ENCODE results near the gene DISP2.
A peak's percentile ranks its signal among the peaks of the same experiment; 100 is the strongest.

DISP2 gene

DNA sequence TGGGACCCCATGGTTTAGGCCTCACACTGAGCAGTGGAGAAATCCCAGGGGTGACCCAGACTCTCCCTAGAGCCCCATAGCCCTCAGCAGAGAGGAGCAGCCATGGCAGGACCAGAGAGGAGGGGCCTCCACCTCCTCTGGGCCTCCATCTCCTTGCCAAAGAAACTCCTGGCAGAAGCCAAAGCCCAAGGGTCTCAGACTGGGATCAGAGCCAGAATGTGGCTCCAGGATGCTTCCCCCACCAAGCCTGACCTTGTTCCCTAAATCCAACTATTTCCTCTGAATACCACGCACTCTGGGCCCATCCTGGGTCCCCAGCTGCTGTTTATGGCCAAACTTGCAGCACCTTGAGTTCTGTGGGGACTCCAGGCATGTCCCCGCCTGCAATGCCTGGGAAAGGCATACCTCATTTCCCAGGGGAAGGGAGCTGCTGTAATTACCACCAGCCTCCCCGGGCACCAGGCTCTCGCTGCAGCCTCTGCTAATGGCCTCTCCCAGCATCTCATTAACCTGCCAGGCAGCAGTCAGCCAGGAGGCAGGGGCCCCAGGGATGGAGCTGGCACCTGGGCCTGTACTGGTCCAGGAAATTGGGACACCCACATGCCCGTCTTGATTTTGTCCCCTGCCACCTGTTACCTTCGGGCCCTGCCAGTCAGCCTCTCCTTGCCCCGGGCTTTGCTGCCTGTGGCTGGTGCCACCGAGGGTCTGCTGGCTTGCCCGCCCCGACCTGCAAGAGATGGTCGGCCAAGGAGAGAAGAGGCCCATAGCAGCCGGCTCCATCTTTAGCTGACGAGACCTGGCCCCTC lies 21.9 kb upstream of the DISP2 start (continued):
- TF ChIP-seq ZNF514 (tag by site-specific recombination; IDR thresholded peaks at IDR 0.05) (no peak), ZBTB1 (tag by site-specific recombination; IDR thresholded peaks at IDR 0.05) (no peak), ZFP41 (tag by site-specific recombination; IDR thresholded peaks at IDR 0.05; ENCODE audit: borderline replicate concordance) (no peak), KLF10 (tag by site-specific recombination; IDR thresholded peaks at IDR 0.05) (no peak), ZNF658 (tag by site-specific recombination; IDR thresholded peaks at IDR 0.05) (no peak), ZNF707 (tag by site-specific recombination; IDR thresholded peaks at IDR 0.05) (no peak), ZNF677 (tag by site-specific recombination; IDR thresholded peaks at IDR 0.05) (no peak), REPIN1 (tag by site-specific recombination; IDR thresholded peaks at IDR 0.05; ENCODE audit: low read depth) (no peak), ZNF791 (tag by site-specific recombination; IDR thresholded peaks at IDR 0.05) (no peak), WT1 (tag by site-specific recombination; IDR thresholded peaks at IDR 0.05) (peak; percentile 38; the same call in 1 of the 2 replicates), ZNF660 (tag by site-specific recombination; IDR thresholded peaks at IDR 0.05) (no peak), ZXDB (tag by site-specific recombination; IDR thresholded peaks at IDR 0.05) (no peak), CTCF (tag by site-specific recombination; IDR thresholded peaks at IDR 0.05) (no peak), SP3 (tag by site-specific recombination; IDR thresholded peaks at IDR 0.05) (no peak), ZNF560 (tag by site-specific recombination; IDR thresholded peaks at IDR 0.05; ENCODE audit: borderline replicate concordance) (no peak), ZNF169 (tag by site-specific recombination; IDR thresholded peaks at IDR 0.05) (no peak), ELK4 (IDR thresholded peaks at IDR 0.05; ENCODE audit: borderline replicate concordance, low read depth, low read length) (no peak), ZFP3 (tag by site-specific recombination; IDR thresholded peaks at IDR 0.05; ENCODE audit: low read depth) (no peak), ZNF501 (tag by site-specific recombination; IDR thresholded peaks at IDR 0.05) (no peak), ZNF16 (tag by site-specific recombination; IDR thresholded peaks at IDR 0.05; ENCODE audit: low read depth) (no peak), PRDM10 (tag by site-specific recombination; IDR thresholded peaks at IDR 0.05) (peak; percentile 87), ZNF133 (tag by site-specific recombination; IDR thresholded peaks at IDR 0.05) (no peak)
- TF ChIP-seq, protein P1, sequence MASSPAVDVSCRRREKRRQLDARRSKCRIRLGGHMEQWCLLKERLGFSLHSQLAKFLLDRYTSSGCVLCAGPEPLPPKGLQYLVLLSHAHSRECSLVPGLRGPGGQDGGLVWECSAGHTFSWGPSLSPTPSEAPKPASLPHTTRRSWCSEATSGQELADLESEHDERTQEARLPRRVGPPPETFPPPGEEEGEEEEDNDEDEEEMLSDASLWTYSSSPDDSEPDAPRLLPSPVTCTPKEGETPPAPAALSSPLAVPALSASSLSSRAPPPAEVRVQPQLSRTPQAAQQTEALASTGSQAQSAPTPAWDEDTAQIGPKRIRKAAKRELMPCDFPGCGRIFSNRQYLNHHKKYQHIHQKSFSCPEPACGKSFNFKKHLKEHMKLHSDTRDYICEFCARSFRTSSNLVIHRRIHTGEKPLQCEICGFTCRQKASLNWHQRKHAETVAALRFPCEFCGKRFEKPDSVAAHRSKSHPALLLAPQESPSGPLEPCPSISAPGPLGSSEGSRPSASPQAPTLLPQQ (tag by site-specific recombination; IDR thresholded peaks at IDR 0.05), result no peak
- TF ChIP-seq, protein P2, sequence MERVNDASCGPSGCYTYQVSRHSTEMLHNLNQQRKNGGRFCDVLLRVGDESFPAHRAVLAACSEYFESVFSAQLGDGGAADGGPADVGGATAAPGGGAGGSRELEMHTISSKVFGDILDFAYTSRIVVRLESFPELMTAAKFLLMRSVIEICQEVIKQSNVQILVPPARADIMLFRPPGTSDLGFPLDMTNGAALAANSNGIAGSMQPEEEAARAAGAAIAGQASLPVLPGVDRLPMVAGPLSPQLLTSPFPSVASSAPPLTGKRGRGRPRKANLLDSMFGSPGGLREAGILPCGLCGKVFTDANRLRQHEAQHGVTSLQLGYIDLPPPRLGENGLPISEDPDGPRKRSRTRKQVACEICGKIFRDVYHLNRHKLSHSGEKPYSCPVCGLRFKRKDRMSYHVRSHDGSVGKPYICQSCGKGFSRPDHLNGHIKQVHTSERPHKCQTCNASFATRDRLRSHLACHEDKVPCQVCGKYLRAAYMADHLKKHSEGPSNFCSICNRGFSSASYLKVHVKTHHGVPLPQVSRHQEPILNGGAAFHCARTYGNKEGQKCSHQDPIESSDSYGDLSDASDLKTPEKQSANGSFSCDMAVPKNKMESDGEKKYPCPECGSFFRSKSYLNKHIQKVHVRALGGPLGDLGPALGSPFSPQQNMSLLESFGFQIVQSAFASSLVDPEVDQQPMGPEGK (tag by site-specific recombination; IDR thresholded peaks at IDR 0.05), result peak; percentile 35; the same call in 1 of the 2 replicates
- TF ChIP-seq, protein P3, sequence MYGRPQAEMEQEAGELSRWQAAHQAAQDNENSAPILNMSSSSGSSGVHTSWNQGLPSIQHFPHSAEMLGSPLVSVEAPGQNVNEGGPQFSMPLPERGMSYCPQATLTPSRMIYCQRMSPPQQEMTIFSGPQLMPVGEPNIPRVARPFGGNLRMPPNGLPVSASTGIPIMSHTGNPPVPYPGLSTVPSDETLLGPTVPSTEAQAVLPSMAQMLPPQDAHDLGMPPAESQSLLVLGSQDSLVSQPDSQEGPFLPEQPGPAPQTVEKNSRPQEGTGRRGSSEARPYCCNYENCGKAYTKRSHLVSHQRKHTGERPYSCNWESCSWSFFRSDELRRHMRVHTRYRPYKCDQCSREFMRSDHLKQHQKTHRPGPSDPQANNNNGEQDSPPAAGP (tag by site-specific recombination; IDR thresholded peaks at IDR 0.05), result 0 out of 2 replicates have a peak, but pooled peaks have one; percentile 20
- TF ChIP-seq, protein P4, sequence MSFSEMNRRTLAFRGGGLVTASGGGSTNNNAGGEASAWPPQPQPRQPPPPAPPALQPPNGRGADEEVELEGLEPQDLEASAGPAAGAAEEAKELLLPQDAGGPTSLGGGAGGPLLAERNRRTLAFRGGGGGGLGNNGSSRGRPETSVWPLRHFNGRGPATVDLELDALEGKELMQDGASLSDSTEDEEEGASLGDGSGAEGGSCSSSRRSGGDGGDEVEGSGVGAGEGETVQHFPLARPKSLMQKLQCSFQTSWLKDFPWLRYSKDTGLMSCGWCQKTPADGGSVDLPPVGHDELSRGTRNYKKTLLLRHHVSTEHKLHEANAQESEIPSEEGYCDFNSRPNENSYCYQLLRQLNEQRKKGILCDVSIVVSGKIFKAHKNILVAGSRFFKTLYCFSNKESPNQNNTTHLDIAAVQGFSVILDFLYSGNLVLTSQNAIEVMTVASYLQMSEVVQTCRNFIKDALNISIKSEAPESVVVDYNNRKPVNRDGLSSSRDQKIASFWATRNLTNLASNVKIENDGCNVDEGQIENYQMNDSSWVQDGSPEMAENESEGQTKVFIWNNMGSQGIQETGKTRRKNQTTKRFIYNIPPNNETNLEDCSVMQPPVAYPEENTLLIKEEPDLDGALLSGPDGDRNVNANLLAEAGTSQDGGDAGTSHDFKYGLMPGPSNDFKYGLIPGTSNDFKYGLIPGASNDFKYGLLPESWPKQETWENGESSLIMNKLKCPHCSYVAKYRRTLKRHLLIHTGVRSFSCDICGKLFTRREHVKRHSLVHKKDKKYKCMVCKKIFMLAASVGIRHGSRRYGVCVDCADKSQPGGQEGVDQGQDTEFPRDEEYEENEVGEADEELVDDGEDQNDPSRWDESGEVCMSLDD (tag by site-specific recombination; IDR thresholded peaks at IDR 0.05), result no peak

Measured in HEK293 (cell line).